Naive thymus-derived CD4-positive, alpha-beta T cell (primary cell): ENCODE results near the gene CCDC92B. TPM values are rescaled to one million over a fixed set of nuclear protein-coding genes. Genes with fewer than 3 reads are reported as not detected.

Experiments used
- ATAC-seq: fragments of 150-1000 bp; cut with Tn5 transposase; 2 replicates; pipeline ENCODE4 v1.10.0; 2021; ENCODE audit warnings: mild to moderate bottlenecking, moderate library complexity
- CTCF ChIA-PET: fragments of 350-600 bp; sonication (Branson Sonifier 250); formaldehyde crosslinking; loops from one replicate; lab custom pipeline; 2021; ENCODE audit warnings: antibody characterized with exemption; lab: Charles Lee
- POLR2A ChIA-PET: fragments of 350-600 bp; sonication (Branson Sonifier 250); formaldehyde crosslinking; loops from one replicate; lab custom pipeline; 2021; ENCODE audit warnings: antibody characterized with exemption, inconsistent platforms; lab: Charles Lee
- DNase-seq, 9 donors: peaks; one replicate each; pipeline versions ENCODE4 v3.0.0 to v3.0.0-alpha.2; 2020 to 2022; ENCODE audit warnings: mixed read lengths in 1 of 9
- H3K27ac ChIP-seq: one replicate; pipeline ENCODE4 v1.7.0; 2013; ENCODE audit warnings: mild to moderate bottlenecking, low read depth, low read length, moderate library complexity
- H3K27me3 ChIP-seq, 2 donors: one replicate each; pipeline ENCODE4 v1.7.0; 2013; ENCODE audit warnings: low read length in 2 of 2, mild to moderate bottlenecking in 2 of 2, moderate library complexity in 2 of 2; ENCODE audit not compliant: control insufficient read depth in 2 of 2, insufficient read depth in 2 of 2
- H3K36me3 ChIP-seq, 3 experiments: 1 replicate in 2 of 3; 2 replicates in 1 of 3; pipeline ENCODE4 v1.7.0; 2013; ENCODE audit warnings: low read length in 3 of 3, mild to moderate bottlenecking in 3 of 3, moderate library complexity in 1 of 3; ENCODE audit not compliant: insufficient read depth in 3 of 3, control insufficient read depth in 2 of 3
- H3K4me1 ChIP-seq, 2 donors: one replicate each; pipeline ENCODE4 v1.7.0; 2013; ENCODE audit warnings: low read length in 2 of 2, mild to moderate bottlenecking in 2 of 2, moderate library complexity in 1 of 2; ENCODE audit not compliant: control insufficient read depth in 2 of 2, insufficient read depth in 2 of 2
- H3K4me3 ChIP-seq: 2 replicates; pipeline ENCODE4 v1.7.0; 2013; ENCODE audit warnings: mild to moderate bottlenecking, low read length
- H3K9me3 ChIP-seq, 3 experiments: 1 replicate in 2 of 3; 2 replicates in 1 of 3; pipeline ENCODE4 v1.7.0; 2013; ENCODE audit warnings: low read length in 3 of 3; ENCODE audit not compliant: control insufficient read depth in 2 of 3
- H3K27ac Mint-ChIP-seq, 9 donors: one replicate each; pipeline ENCODE4 v1.8.0; 2020 to 2022; ENCODE audit warnings: mixed read lengths in 9 of 9, mild to moderate bottlenecking in 8 of 9, moderate library complexity in 5 of 9, inconsistent platforms in 2 of 9
- H3K27me3 Mint-ChIP-seq, 5 donors: one replicate each; pipeline ENCODE4 v1.8.0; 2021 to 2022; ENCODE audit warnings: mixed read lengths in 5 of 5, mild to moderate bottlenecking in 1 of 5
- H3K36me3 Mint-ChIP-seq, 5 donors: one replicate each; pipeline ENCODE4 v1.8.0; 2020 to 2022; ENCODE audit warnings: mixed read lengths in 5 of 5, mild to moderate bottlenecking in 3 of 5, inconsistent platforms in 1 of 5
- H3K4me1 Mint-ChIP-seq, 7 donors: one replicate each; pipeline ENCODE4 v1.8.0; 2020 to 2022; ENCODE audit warnings: mixed read lengths in 7 of 7, mild to moderate bottlenecking in 3 of 7, inconsistent platforms in 1 of 7
- H3K4me3 Mint-ChIP-seq, 10 donors: one replicate each; pipeline ENCODE4 v1.8.0; 2020 to 2022; ENCODE audit warnings: mild to moderate bottlenecking in 10 of 10, mixed read lengths in 10 of 10, moderate library complexity in 6 of 10, inconsistent platforms in 2 of 10
- H3K9me3 Mint-ChIP-seq, 11 donors: one replicate each; pipeline ENCODE4 v1.8.0; 2020 to 2022; ENCODE audit warnings: mixed read lengths in 11 of 11, mild to moderate bottlenecking in 4 of 11, inconsistent platforms in 1 of 11, moderate library complexity in 1 of 11
- intact Hi-C, 2 donors: fragments of 100-400 bp; cut with micrococcal nuclease; formaldehyde crosslinking; loops; one replicate each; pipeline ENCODE4 v1.15.1; 2023
- polyA plus RNA-seq, 2 donors: library from polyadenylated mRNA; unstranded; fragments of 300-500 nt; fragmentation: Illumina TruSeq; gene quantifications; one replicate each; pipeline ENCODE4 v1.2.3, GENCODE V29; 2021
- total RNA-seq, 6 experiments: library from RNA in 5 of 6; stranded (reverse) in 5 of 6; gene quantifications; 1 replicate in 5 of 6; 2 replicates in 1 of 6; pipeline ENCODE4 v1.2.3 and lab custom pipeline; 2021 to 2026

Gene CCDC92B
- total and polyA plus RNA-seq, 7 experiments from 2014 or later, result 0.12 to 0.54 (median 0.22) TPM; not detected in 2

- ChIA-PET POLR2A (no interaction called here), CTCF (no interaction called here)
- intact Hi-C loops, result no loop called here
- ATAC-seq (no peak), DNase-seq (no peak)
- no peaks in the 10 kb centered on the region for H3K9me3 Mint-ChIP-seq
- peaks cover 0 to 4% (median 0%) of the 10 kb centered on the region in 5 donors for H3K36me3 Mint-ChIP-seq
- peaks cover 0 to 2% (median 0%) of the 10 kb centered on the region in 7 donors for H3K4me1 Mint-ChIP-seq
- no peaks in the 10 kb centered on the region for H3K4me1 ChIP-seq
- H3K9me3 ChIP-seq, result no peaks in the 10 kb centered on the region
- H3K27ac Mint-ChIP-seq, result no peak overlapping the region
- no peaks in the 10 kb centered on the region for H3K27me3 ChIP-seq
- H3K4me3 Mint-ChIP-seq, result no peak overlapping the region
- no peak overlapping the region for H3K27ac ChIP-seq
- peaks cover 5 to 19% (median 9%) of the 10 kb centered on the region in 5 donors for H3K27me3 Mint-ChIP-seq
- no peaks in the 10 kb centered on the region for H3K36me3 ChIP-seq
- no peak overlapping the region for H3K4me3 ChIP-seq
These were observed 17.6 kb downstream of the CCDC92B start for GRCh38 chr17:2731807-2732206.

- Histone ChIP-seq H3K4me3 (no peak overlapping the region), H3K4me1 (no peaks in the 10 kb centered on the region), H3K27me3 (no peaks in the 10 kb centered on the region), H3K9me3 (no peaks in the 10 kb centered on the region), H3K27ac (no peak overlapping the region), H3K36me3 (no peaks in the 10 kb centered on the region)
- no peak overlapping the region for H3K27ac Mint-ChIP-seq
- H3K9me3 Mint-ChIP-seq, result no peaks in the 10 kb centered on the region
- H3K4me1 Mint-ChIP-seq, result peaks cover 0 to 2% (median 0%) of the 10 kb centered on the region in 7 donors
- no peak for ATAC-seq
- DNase-seq, result no peak
- ChIA-PET CTCF (no interaction called here), POLR2A (no interaction called here)
- intact Hi-C loops, result no loop called here
- H3K36me3 Mint-ChIP-seq, result peaks cover 0 to 4% (median 0%) of the 10 kb centered on the region in 5 donors
- no peak overlapping the region for H3K4me3 Mint-ChIP-seq
- H3K27me3 Mint-ChIP-seq, result peaks cover 5 to 19% (median 11%) of the 10 kb centered on the region in 5 donors
These were observed 18.6 kb downstream of the CCDC92B start for GRCh38 chr17:2730764-2731353.

GRCh38 chr17:2724784-2725164, 24.7 kb downstream of the CCDC92B start:
- peaks cover 0 to 7% (median 7%) of the 10 kb centered on the region in 7 donors for H3K4me1 Mint-ChIP-seq
- H3K9me3 ChIP-seq, result no peaks in the 10 kb centered on the region
- H3K4me3 ChIP-seq, result no peak overlapping the region
- H3K4me3 Mint-ChIP-seq, result peak overlapping the region in 6 of 10 donors; percentile 13 to 78 (median 60)
- no peak overlapping the region for H3K27ac Mint-ChIP-seq
- POLR2A ChIA-PET, result no interaction called here
- H3K4me1 ChIP-seq, result peaks cover 0 to 3% of the 10 kb centered on the region in 2 donors
- CTCF ChIA-PET, result interaction anchor here (0.6 to 1.3 kb wide), 4 partner anchors 10 to 112 kb away, joined by 3 to 6 read pairs (median 4); no protein-coding TSS in a partner anchor
- intact Hi-C loops, result loop anchor here in 1 of 2 donors (1.0 kb wide), 1 partner anchor 13 kb away; the partner anchor contains the start of gene CLUH
- peaks cover 0 to 2% (median 0%) of the 10 kb centered on the region in 11 donors for H3K9me3 Mint-ChIP-seq
- no peaks in the 10 kb centered on the region for H3K36me3 ChIP-seq
- ATAC-seq (peak; percentile 82), DNase-seq (peak in 6 of 9 donors; percentile 31 to 53 (median 34))
- H3K36me3 Mint-ChIP-seq, result no peaks in the 10 kb centered on the region
- no peak overlapping the region for H3K27ac ChIP-seq
- peaks cover 4 to 37% (median 11%) of the 10 kb centered on the region in 5 donors for H3K27me3 Mint-ChIP-seq
- H3K27me3 ChIP-seq, result no peaks in the 10 kb centered on the region

GRCh38 chr17:2723997-2724783, 25.3 kb downstream of the CCDC92B start:
- intact Hi-C loops, result loop anchor here in 1 of 2 donors (1.0 kb wide), 1 partner anchor 13 kb away; the partner anchor contains the start of gene CLUH
- Mint-ChIP-seq H3K4me1 (peaks cover 0 to 9% (median 7%) of the 10 kb centered on the region in 7 donors), H3K27ac (peak overlapping the region in 1 of 9 donors; percentile 62), H3K4me3 (peak overlapping the region in 8 of 10 donors; percentile 28 to 78 (median 64)), H3K9me3 (peaks cover 0 to 2% (median 0%) of the 10 kb centered on the region in 11 donors), H3K27me3 (peaks cover 4 to 37% (median 11%) of the 10 kb centered on the region in 5 donors), H3K36me3 (no peaks in the 10 kb centered on the region)
- Histone ChIP-seq H3K27ac (no peak overlapping the region), H3K4me3 (no peak overlapping the region), H3K9me3 (no peaks in the 10 kb centered on the region), H3K36me3 (no peaks in the 10 kb centered on the region), H3K4me1 (peaks cover 0 to 3% of the 10 kb centered on the region in 2 donors), H3K27me3 (no peaks in the 10 kb centered on the region)
- ChIA-PET POLR2A (no interaction called here), CTCF (interaction anchor here (0.6 to 1.2 kb wide), 3 partner anchors 14 to 112 kb away, joined by 3 to 6 read pairs (median 3); no protein-coding TSS in a partner anchor)
- ATAC-seq (peak; percentile 18), DNase-seq (no peak)

- H3K27ac ChIP-seq, result no peak overlapping the region
- H3K4me1 ChIP-seq, result peaks cover 0 to 3% of the 10 kb centered on the region in 2 donors
- CTCF ChIA-PET, result interaction anchor here (1.2 kb wide), 1 partner anchor 14 kb away, joined by 3 read pairs; no protein-coding TSS in a partner anchor
- peaks cover 0 to 2% (median 0%) of the 10 kb centered on the region in 11 donors for H3K9me3 Mint-ChIP-seq
- H3K36me3 Mint-ChIP-seq, result no peaks in the 10 kb centered on the region
- peak overlapping the region in 8 of 10 donors; percentile 10 to 74 (median 54) for H3K4me3 Mint-ChIP-seq
- intact Hi-C loops, result no loop called here
- POLR2A ChIA-PET, result no interaction called here
- peaks cover 0 to 9% (median 7%) of the 10 kb centered on the region in 7 donors for H3K4me1 Mint-ChIP-seq
- no peaks in the 10 kb centered on the region for H3K27me3 ChIP-seq
- ATAC-seq, result no peak
- no peak for DNase-seq
- H3K36me3 ChIP-seq, result no peaks in the 10 kb centered on the region
- H3K27ac Mint-ChIP-seq, result peak overlapping the region in 1 of 9 donors; percentile 56
- H3K4me3 ChIP-seq, result no peak overlapping the region
- H3K9me3 ChIP-seq, result no peaks in the 10 kb centered on the region
- H3K27me3 Mint-ChIP-seq, result peaks cover 4 to 36% (median 11%) of the 10 kb centered on the region in 5 donors
These were observed 25.9 kb downstream of the CCDC92B start for GRCh38 chr17:2723505-2723996.

GRCh38 chr17:2722611-2723010, 26.8 kb downstream of the CCDC92B start:
- DNase-seq, result no peak
- no peak overlapping the region for H3K4me3 ChIP-seq
- no peaks in the 10 kb centered on the region for H3K36me3 Mint-ChIP-seq
- ATAC-seq, result no peak
- ChIA-PET CTCF (no interaction called here), POLR2A (no interaction called here)
- H3K9me3 Mint-ChIP-seq, result peaks cover 0 to 2% (median 0%) of the 10 kb centered on the region in 11 donors
- peaks cover 0 to 9% (median 7%) of the 10 kb centered on the region in 7 donors for H3K4me1 Mint-ChIP-seq
- H3K4me1 ChIP-seq, result peaks cover 0 to 3% of the 10 kb centered on the region in 2 donors
- H3K9me3 ChIP-seq, result no peaks in the 10 kb centered on the region
- peaks cover 4 to 36% (median 11%) of the 10 kb centered on the region in 5 donors for H3K27me3 Mint-ChIP-seq
- H3K27ac Mint-ChIP-seq, result no peak overlapping the region
- H3K4me3 Mint-ChIP-seq, result peak overlapping the region in 1 of 10 donors; percentile 74
- intact Hi-C loops, result no loop called here
- no peaks in the 10 kb centered on the region for H3K27me3 ChIP-seq
- H3K27ac ChIP-seq, result no peak overlapping the region
- no peaks in the 10 kb centered on the region for H3K36me3 ChIP-seq
